ENCODE measurements around the gene CMIP.

Gene CMIP

DNA sequence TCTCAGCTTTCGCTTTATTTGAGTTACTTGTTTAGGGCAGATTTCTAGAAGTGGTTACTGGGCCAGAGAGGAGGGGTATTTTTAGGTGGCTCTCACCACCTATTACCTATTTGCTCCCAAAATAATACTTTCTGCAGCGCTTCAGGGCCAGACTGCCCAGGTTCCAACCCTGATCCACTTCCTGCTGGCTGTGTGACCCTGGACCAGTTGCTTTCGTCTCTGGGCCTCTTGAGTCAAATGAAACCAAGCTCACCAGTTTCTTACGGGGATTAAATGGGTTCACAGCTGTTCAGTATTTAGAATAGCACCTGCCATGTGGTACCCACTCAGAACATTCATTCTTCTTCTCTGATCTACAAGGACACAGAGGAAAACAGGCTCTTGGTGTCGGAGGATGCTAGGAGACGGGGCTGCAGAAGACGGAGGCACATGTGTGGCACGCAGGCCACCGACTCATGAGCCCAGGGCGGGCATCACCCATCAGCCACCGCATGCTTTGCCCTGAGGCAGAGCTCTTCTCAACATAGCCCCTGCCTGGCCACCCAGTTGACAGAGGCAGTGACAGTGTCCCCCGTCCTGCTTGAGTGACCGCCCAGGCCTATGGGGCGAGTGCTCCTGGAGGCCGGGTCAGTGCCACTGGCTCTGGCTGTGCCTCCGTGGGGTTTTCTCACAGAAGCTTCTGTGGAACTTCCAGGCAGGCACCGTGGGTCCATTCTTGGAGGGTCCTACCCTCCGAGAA is 185.5 kb downstream of the CMIP start:
- DNase-seq = no peak

DNA sequence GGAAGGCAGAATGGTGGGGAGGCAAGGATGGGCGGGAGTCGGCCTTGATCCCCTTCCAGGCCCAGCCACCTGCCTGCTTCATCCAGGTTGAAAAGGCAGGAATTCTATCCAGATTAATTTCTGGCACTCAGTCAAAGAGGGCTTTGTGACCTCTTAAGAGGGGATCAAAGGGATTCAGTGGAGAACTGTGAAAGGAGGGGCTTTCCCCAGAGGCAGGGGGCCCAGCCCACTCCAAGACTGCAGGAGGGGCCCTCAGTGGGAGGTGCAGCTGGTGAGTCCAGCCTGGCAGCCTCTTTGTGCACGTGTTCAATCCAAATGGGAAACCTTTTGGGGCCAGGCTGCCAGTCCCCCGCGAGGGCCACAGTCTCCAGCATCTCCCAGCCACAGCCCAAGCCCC is 186.0 kb downstream of the CMIP start:
- peak; percentile 79 for DNase-seq

DNA sequence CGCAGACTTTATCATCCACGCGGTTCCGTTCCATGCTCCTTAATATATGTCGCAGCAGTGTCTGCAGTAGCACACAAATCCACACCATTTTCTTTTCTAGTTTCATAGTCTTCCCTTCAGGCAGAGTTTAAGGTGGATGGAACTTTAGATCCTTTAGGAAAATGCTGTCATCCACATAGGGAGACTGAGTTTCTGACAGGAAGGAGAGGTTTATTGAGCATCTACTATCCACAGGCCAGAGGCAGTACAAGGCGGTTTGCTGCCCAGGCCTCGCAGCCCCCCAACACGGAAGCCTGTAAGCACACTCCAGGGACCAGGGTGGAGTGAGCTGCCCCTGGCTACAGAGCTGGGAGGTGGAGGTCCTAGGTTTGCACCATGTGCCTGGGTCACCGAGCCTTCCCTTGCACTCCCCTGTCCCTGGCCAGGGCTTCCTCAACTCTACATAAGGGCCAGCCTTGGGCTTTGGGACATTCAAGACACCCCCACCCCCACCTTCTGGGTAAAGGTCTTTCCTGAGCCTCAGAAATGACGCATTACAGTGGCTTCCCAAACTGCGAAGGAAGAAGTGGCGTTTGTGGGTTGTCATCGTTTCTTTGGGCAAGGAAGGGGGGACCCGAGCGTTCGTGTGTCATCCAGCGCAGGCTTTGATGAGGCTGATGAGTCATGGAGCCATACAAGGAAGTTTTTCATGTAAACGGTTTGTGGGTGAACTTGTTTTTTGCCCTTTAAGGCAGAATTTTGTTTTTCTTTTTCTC is 188.0 kb downstream of the CMIP start:
- DNase-seq = no peak

DNA sequence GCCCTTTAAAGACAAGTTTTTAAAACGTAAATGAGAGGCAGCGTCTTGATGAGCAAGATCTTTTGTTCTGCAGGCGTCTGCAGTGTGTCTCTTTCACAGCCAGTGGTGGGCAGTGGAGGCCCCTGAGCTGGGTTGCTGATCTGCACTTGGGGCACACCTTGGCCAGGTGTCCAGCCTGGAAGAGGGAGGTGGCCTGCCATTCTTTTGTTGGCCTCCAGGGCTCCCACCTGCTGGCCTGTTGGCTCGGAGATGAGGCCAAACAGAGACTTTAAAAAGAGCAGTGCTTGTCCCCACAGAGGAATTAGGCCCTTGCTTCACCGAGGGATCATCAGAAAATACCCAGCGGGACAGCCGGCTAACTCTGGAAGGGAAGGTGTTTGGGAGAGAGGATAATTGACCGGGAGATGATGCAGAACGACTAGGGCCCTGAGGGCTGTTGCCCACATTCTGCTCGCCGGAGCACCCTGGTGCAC is 188.6 kb downstream of the CMIP start:
- DNase-seq = peak; percentile 31

DNA sequence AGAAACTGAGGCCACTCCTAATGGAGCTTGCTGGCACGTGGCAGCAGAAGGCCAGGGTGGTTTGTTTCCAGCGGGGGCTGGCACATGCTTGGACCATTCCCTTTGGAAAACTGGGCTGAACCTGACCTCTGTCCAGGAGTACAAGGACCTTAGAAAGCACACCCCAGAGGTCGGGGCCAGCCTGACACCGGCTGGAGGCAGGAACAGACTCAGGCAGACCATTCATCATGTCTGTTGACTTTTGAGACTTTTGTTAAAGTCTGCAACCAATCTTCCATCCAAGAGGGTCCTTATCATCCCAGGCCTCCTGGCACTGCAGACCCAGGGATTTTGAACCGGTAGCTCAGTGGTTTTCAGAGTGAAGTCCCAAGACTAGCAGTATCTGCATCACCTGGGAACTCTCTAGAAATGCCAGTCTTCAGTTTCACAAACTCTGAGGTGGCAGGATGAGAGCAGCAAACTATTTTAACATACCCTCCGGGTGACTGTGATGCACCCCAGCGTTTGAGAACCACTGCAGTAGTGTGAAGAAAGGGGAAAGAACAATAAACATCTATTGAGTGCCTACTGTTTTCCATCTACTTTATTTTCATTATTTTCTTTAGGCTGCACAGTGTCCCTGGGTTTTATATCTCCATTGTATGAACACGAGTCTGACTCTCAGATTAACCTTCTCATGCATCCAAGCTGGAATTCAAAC is 189.2 kb downstream of the CMIP start:
- DNase-seq = no peak

DNA sequence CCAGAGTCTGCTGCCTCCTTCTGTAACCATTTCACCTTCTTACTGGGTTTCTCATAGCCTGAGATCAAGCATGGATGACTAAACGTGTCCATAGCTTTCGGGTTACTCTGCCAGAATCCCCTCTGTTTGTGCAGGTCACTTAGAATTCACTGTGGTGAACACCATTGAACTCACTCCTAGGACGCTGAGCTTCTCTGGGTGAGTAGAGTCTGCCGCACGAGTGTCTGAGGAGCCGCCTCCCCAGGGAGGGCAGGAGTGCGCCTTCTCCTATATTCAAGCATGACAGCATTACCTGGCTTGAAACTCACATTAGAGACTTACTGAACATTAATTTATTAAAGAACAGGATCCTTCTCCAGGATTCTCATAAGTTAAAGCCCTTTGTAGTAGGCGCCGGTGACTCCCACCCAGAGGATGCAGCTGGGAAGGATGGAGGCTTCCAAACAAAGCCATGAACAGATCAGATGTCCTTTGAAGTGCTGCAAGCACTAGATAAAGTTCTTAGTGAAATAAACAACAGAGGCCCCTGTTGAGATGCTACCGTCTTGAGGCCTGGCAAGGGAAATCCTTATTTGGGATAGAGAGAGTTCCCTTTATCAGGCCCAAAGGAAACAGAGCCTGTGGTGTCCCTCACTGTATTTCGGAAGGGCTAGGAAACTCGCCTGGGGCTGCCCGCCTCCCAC is 189.9 kb downstream of the CMIP start:
- no peak for DNase-seq

DNA sequence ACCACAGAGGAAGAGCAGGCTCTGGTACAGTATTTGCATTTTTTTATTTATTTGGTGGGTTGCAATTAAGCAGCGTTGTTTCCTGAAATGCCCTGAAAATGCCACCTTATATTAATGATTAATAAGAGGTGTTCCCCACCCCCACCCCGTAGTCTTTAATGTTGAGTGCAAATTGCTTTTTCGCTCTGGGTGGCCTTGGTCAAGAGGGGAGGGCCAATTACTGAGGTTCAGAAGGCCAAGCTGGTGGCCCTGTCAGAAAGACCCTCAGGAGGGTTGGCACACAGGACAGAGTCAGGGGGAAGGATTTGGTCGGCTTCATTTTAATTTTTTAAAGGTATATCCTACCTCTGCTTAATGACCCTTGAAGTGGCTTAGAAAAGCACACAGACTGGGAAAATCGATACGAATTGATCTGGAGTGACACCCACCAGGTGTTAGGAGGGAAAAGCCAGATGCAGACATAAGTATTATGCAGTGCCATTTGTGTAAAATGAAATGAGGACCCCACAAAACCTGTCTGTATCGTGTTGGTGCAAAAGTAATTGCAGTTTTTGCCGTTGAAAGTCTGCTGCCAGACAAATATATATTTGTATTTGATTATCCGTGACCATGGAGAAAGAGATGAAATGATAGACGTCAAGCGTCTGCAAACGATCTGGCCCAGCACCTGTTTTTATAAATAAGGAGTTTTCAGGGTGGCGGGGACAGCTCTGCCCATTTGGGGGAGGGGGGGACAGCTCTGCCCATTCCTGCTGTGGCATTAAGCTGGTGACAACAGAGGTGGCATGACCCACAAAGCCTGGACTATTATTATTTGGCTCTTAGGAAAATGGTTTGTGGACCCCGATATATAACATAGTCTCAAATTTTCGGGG is 190.7 kb downstream of the CMIP start:
- DNase-seq = peak; percentile 39

DNA sequence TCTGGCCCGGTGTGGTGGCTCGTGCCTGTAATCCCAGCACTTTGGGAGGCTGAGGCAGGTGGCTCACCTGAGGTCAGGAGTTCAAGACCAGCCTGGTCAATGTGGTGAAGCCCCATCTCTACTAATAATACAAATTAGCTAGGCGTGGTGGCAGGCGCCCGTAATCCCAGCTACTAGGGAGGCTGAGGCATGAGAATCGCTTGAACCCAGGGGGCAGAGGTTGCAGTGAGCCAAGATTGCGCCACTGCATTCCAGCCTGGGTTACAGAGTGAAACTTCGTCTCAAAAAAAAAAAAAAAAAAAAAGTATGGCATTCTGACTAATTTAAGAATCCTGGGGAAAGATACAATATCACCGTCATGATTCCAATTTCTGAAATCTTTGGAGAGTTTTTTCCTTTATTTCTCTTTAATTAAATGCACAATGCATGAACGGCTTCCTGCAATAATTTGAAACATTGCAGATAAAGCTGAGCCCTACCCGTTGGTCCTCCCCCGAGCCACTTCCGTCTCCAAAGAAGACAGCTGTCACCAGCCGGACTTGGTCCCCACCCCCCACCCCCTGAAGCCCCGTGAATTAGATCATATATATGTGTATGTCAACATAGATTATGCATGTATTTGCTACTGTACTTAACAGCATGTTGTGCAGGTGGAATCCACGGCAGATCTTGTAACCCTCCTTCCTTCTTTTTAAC is 191.8 kb downstream of the CMIP start:
- peak; percentile 75 for DNase-seq

DNA sequence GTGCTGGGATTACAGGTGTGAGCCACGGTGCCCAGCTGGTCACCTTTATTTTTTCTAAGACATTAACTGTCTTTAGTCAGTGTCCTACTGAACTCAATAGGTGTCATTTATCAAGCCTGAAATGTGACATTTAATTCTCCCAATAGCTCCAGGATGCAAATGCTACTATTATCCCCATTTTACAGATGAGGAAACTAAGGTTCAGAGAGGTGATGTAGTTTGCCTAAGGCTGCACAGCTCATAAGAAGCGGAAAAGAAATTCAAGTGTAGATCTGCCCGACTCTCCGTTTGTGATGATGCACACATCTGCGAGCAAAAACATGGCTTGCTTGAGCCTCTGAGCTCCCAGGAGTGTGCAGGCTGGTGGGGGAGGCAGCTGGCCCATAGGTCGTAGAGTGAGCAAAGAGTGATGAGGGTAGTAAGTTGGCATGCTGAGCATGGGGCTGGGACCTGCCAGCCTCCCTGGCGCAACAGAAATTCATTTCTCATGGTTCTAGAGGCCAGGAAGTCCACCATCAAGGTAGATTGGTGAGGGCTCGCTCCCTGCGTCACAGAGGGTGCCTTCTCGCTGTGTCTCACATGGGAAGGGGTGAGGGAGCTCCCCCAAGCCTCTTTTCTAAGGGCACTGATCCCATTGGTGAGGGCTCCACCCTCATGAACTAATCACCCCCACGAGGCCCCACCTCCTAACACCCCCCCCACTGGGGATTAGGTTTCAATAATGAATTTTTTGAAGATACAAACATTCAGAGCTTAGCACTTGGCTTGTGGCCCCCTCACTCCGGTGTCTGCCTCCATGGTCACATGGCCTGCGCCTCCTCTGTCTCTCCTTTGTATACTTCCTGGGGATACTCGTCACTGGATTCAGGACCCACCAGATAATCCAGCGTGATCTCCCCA is 193.0 kb downstream of the CMIP start:
- DNase-seq = peak; percentile 15

DNA sequence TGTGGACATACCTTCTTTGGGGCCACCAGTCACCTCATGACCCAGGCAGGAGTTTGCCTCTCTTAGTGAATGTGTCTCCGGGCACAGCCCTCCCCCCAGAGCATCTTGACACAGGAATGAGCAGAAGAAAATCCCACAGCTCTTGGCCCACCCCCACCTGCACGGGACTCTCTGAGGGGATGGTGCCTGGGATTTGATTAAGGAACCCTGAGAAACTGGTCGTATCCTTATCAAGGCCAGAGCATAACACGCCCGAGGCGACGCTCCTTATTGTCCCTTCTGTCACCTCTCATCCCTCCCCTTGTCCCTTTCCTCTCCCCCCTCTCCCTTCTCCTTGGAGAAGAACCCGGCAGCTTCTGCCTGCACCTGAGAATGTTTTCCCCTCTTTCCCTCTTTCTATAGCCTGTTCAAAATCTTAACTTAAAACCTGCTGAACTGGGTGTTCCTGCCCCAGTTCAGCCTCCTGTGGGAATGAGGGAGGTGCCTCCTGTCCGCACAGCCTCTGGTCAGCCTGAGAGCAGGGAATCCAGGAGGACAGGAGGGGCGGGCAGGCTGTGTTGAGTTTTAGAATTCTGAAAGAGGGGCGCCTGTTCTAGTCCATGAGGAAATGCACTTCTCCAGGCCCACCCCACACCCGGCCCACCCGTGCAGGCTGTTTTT is 193.8 kb downstream of the CMIP start:
- DNase-seq = no peak

DNA sequence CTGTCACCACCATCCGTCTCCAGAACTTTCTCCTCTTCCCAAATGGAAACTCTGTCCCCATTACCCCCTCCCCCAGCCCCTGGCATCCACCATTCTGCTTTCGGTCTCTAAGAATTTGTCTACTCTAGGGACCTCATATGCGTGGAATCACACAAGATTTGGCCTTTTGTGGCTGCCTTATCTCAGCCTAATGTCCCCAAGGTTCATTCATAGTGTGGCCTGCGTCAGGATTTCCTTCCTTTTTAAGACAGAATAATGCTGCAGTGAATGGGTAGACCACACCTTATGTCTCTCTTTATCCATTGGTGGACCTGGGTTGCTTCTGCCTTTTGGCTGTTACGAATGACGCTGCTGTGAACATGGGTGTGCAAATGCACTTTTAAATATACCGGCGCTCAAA is 194.7 kb downstream of the CMIP start:
- DNase-seq = no peak

DNA sequence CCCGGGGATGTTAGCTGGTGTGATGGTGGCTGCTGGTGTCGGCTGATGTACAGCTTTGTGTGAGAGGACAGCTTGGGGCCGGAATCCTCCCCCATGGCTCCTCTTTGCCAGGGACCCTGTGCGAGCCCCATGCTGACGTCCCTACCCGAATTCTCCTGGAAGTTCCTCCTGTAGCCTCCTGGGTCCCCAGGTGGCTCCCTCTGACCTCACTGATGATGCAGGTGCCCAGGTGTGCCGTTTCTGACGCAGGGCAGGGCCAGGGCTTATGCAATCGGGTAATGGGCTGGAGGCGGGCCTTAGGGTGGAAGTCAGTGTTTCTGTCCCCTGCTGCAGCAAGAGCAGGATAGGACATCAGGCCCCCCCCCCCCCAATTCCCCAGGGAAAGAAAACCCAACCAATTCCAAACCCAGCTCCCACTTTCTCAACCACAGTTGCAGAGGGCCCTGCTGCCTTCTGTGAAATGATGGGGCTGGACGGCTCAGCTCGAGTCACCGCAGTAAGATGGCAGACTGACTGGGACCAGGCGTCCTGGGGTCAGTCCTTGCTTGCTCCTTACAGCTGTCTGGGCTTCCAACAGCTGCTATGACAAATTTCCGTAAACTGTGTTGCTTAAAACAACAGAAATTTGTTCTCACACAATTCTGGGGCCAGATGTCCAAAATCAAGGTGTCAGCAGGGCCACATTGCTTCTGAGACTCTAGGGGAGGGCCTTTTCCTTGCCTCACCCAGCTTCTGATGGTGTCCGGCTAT is 195.5 kb downstream of the CMIP start:
- DNase-seq = peak; percentile 40

DNA sequence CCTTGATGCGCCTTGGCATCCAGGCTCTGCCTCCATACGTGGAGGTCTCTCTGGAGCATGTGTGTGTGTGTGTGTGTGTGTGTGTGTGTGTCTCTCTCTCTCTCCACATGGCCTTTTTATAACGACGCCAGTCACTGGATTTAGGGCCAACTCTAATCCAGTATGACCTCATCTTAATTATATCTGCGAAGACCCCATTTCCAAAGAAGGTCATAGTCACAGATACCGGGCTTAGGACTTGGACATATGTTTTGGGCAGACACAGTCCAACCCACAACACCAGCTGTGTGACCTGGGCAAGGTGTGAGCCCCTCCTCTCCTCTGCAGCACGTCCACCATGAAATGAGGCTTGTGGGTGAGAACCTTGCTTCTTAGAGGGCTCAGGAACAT is 196.1 kb downstream of the CMIP start:
- DNase-seq = no peak

DNA sequence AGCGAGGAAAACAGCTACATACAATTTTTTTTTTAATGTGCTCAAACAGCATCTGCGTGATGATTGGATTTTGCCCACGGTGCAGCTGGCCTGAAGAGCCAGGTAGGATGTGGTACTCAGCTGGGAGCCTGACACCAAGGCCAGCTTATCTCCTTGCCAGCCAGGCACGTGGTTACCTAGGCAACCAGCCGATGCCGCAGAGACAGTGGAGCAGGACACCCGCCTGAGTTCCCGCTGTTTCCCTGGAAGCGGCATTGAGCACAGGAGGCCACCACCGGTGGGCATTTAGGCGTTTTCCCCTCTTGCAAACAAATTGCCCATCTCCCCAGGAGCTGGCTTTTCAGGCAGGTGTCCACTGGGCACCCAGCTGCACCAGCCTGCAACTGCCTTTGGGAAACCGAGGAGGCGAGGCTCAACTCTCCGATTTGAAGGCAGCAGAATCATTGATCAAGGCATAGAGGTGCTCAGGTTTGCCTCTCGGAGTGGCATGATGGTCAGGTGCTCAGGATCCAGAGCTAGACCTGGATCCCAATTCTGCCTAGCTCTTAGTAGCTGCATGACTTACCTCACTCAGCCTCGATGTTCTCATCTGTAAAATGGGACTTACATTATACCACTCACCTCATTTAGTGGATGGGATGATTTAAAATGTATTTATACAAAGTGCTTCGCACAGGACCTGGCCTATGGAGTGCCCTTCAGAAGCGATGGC is 196.9 kb downstream of the CMIP start:
- DNase-seq = peak; percentile 92

DNA sequence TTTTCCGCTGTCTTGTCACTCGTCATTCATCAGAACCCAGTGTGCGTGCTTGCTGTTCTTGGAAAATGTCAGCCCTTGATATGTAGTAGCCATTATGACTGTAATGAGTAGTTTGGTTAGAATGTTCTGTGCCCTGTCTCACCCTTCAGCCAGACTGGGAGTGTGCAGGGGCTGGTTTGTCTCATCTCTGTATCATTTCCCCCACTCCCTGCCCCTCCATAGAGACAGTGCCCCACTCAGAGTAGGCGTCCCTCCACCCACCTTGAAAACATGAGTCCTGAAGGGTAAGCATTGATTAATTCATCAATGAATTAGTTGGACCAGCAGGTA is 197.5 kb downstream of the CMIP start:
- DNase-seq = no peak

DNA sequence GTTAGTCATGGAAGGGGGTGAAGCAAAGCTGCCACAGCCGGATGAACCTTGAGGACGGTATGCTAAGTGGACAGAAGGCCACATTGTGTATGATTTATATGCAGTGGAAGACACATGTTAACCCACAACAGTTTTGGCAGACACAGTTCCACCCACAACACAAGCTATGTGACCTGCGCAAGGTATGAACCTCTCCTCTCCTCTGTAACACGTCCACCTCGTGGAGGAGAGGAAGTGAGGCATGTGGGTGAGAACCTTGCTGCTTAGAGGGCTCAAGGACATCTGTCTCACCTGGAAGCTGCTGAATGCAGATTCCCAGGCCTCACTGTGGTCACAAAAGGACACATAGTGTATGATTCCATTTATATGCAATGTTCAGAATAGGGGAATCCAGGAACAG is 198.3 kb downstream of the CMIP start:
- DNase-seq = no peak

DNA sequence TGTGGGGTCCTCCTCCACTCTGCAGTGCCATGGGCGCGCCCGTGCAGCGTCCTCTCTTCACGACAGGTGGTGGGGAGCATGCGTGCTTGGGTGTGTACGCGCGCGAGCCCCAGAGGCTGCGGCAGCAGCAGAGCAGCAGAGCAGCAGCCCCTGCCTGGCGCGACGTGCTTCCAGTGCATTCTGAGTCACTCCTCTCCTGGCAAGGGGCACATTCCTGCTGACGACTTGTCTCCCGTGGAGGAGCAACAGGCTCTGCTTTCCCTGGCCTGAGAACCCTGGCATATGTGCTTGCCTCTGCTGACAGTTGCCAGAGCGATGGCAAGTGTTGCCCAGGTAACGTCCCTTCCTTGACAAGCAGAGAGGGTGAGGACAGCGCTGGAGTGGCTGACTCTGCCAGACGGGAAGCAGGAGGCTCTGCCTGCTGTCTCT is 200.7 kb downstream of the CMIP start:
- peak; percentile 91 for DNase-seq

DNA sequence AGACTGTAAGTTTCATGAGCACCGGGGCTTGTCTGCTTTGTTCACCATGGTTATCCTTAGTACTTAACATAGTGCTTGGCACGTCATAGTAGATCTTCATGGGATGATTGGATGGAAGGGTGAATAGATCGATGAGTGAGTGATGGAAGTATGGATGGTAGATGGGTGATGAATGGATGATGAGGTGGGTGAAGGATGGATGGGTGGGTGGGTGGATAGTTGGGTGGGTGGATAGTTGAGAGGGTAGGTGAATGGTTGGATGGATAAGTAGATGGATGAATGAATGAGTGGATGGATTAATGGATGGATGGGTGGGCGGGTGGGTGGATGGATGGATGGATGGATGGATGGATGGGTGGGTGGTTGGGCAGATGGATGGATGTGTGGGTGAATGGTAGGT is 201.3 kb downstream of the CMIP start:
- DNase-seq = no peak

DNA sequence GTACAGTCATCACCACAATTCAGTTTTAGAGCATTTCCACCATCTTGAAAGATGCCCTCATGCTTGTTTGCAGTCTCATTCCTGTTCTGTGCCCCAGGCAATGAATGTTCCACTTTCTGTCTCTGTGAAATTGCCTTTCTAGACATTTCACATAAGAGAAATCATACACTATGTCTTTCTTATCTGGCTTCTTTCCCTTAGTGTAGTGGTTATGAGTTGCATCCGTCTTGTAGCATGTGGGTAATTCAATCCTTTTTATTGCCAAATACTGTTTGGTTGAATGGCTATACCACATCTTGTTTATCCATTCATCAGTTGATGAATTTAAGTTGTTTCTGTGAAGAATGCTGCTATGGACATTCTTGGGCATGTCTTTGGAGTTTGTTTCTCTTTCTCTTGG is 202.0 kb downstream of the CMIP start:
- no peak for DNase-seq
